Right lobe of liver (tissue), 4 donors: ENCODE results near the gene MPG.

Experiments used
- POLR2A ChIP-seq: fragments of 450-650 bp; IDR thresholded peaks from one replicate; pipeline ENCODE4 v1.6.1; 2017; ENCODE audit warnings: antibody characterized with exemption, mild to moderate bottlenecking
- TF ChIP-seq, protein P1 (sequence below), 4 donors: fragments of 200-600 bp in 3 of 4; fragments of 450-650 bp in 1 of 4; IDR thresholded peaks; one replicate each; pipeline versions ENCODE4 v1.5.1 to v1.8.0; 2016 to 2022; ENCODE audit warnings: antibody characterized with exemption in 4 of 4, mild to moderate bottlenecking in 2 of 4
- donor health status: DM: no; HTN: no; CAD: no.
- donor health status: DM: no; HTN: no; CAD: no.
- donor health status: DM: no; HTN: yes; CAD: no.

DNA sequence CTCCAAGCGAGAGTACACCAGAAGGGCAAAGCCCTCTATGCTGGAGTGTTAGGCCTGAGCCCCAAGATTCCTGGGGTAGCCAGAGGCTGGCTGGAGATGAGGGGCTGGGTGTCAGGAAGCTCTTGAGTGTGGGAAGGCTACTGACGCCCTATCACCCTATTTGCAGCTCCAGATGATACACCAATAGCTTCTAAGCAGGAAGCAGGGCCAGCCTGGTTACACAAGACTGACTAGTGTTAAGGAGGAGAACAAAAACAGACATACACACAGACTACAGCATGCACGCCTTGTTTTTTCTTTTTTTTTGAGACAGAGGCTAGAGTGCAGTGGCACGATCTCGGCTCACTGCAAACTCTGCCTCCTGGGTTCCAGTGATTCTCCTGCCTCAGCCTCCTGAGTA, 40.5 kb upstream of the MPG start:
- no peak for TF ChIP-seq POLR2A
- TF ChIP-seq, protein P1, sequence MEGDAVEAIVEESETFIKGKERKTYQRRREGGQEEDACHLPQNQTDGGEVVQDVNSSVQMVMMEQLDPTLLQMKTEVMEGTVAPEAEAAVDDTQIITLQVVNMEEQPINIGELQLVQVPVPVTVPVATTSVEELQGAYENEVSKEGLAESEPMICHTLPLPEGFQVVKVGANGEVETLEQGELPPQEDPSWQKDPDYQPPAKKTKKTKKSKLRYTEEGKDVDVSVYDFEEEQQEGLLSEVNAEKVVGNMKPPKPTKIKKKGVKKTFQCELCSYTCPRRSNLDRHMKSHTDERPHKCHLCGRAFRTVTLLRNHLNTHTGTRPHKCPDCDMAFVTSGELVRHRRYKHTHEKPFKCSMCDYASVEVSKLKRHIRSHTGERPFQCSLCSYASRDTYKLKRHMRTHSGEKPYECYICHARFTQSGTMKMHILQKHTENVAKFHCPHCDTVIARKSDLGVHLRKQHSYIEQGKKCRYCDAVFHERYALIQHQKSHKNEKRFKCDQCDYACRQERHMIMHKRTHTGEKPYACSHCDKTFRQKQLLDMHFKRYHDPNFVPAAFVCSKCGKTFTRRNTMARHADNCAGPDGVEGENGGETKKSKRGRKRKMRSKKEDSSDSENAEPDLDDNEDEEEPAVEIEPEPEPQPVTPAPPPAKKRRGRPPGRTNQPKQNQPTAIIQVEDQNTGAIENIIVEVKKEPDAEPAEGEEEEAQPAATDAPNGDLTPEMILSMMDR (IDR thresholded peaks at IDR 0.05), result no peak
